ENCODE results near the gene CA5A.
"Not testable (repeated sequence)": the region's sequence is repeated elsewhere in the genome, so short reads cannot be mapped to it uniquely, and the experiment has no call there.

- not testable (repeated sequence) for TF ChIP-seq CTCF (IDR thresholded peaks at IDR 0.05; ENCODE audit: insufficient read depth, low read depth, low read length); EZH2 (IDR thresholded peaks at IDR 0.05; ENCODE audit: insufficient read depth, low read length)
These were observed 22.2 kb downstream of the CA5A start for GRCh38 chr16:87914021-87914725.
